Suprapubic skin (tissue), 4 donors: ENCODE data around the gene SLC5A11. TPM values are rescaled to one million over a fixed set of nuclear protein-coding genes. Genes with fewer than 3 reads are reported as not detected.

Source experiments
- DNase-seq, 2 donors: peaks; one replicate each; pipeline ENCODE4 v3.0.0-alpha.2; 2019; ENCODE audit warnings: low spot score in 2 of 2
- H3K27ac ChIP-seq: fragments of 200-600 bp; sonication (generic); one replicate; pipeline ENCODE4 v1.5.1; 2019
- H3K27me3 ChIP-seq: fragments of 200-600 bp; sonication (generic); one replicate; pipeline ENCODE4 v1.5.1; 2019
- H3K36me3 ChIP-seq: fragments of 200-600 bp; sonication (generic); one replicate; pipeline ENCODE4 v1.5.1; 2019
- H3K4me1 ChIP-seq: fragments of 200-600 bp; sonication (generic); one replicate; pipeline ENCODE4 v1.5.1; 2019
- H3K4me3 ChIP-seq: fragments of 200-600 bp; sonication (generic); one replicate; pipeline ENCODE4 v1.5.1; 2019; ENCODE audit warnings: mild to moderate bottlenecking
- H3K9me3 ChIP-seq: fragments of 200-600 bp; sonication (generic); one replicate; pipeline ENCODE4 v1.5.1; 2019
- EP300 ChIP-seq: sonication (generic); formaldehyde crosslinking; IDR thresholded peaks from one replicate; pipeline ENCODE4 v1.6.1; 2017; ENCODE audit warnings: antibody characterized with exemption
- POLR2A ChIP-seq, 2 donors: fragments of 450-650 bp; IDR thresholded peaks; one replicate each; pipeline ENCODE4 v1.6.1; 2017; ENCODE audit warnings: antibody characterized with exemption in 2 of 2, mild to moderate bottlenecking in 2 of 2, moderate library complexity in 2 of 2
- POLR2AphosphoS5 ChIP-seq, 3 donors: sonication (generic); formaldehyde crosslinking; IDR thresholded peaks; one replicate each; pipeline ENCODE4 v1.6.1; 2017; ENCODE audit warnings: antibody characterized with exemption in 3 of 3
- WGBS: methylation state at CpG from one replicate; pipeline ENCODE4 v1.1.5; 2018; 5-methylcytosine and 5-hydroxymethylcytosine counted together
- total RNA-seq, 4 donors: library from RNA; depleted of rRNA; stranded (reverse); fragments of >200 nt; gene quantifications; one replicate each; pipeline ENCODE4 v1.1.0, GENCODE V29; 2016
- TF ChIP-seq, protein P1 (sequence below), 2 donors: fragments of 200-600 bp in 1 of 2; fragments of 450-650 bp in 1 of 2; sonication (generic) in 1 of 2; IDR thresholded peaks; one replicate each; pipeline ENCODE4 v1.5.1; 2016 to 2019; ENCODE audit warnings: antibody characterized with exemption in 2 of 2, mild to moderate bottlenecking in 1 of 2, moderate library complexity in 1 of 2

Gene SLC5A11
- total RNA-seq, 4 donors from 2014 or later, result 0.55 to 0.64 TPM; not detected in 2

DNA sequence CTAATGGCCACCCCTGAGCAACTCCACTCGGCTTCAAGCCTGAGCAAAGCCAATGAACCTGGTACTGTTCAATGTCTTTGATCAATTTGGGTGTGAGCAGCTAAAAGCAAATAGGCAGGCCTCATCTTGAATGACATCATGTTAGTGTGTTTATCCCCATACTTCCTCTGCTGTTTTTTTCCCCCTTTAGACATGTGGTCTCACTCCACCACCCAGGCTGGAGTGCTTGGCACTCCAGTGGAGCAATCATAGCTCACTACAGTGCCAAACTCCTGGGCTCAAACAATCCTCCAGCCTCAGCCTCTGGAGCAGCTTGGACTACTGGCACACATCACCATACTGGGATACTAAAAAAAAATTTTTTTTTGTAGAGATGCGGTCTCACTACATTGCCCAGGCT lies 94.0 kb downstream of the SLC5A11 start:
- H3K27ac ChIP-seq, result no peak overlapping the region
- peak in 1 of 2 donors; percentile 8 for DNase-seq
- peaks cover 90% of the 10 kb centered on the region for H3K36me3 ChIP-seq
- TF ChIP-seq POLR2A (IDR thresholded peaks at IDR 0.05) (no peak), EP300 (no peak), POLR2AphosphoS5 (IDR thresholded peaks at IDR 0.05) (no peak)
- TF ChIP-seq, protein P1, sequence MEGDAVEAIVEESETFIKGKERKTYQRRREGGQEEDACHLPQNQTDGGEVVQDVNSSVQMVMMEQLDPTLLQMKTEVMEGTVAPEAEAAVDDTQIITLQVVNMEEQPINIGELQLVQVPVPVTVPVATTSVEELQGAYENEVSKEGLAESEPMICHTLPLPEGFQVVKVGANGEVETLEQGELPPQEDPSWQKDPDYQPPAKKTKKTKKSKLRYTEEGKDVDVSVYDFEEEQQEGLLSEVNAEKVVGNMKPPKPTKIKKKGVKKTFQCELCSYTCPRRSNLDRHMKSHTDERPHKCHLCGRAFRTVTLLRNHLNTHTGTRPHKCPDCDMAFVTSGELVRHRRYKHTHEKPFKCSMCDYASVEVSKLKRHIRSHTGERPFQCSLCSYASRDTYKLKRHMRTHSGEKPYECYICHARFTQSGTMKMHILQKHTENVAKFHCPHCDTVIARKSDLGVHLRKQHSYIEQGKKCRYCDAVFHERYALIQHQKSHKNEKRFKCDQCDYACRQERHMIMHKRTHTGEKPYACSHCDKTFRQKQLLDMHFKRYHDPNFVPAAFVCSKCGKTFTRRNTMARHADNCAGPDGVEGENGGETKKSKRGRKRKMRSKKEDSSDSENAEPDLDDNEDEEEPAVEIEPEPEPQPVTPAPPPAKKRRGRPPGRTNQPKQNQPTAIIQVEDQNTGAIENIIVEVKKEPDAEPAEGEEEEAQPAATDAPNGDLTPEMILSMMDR (IDR thresholded peaks at IDR 0.05), result no peak
- H3K4me3 ChIP-seq, result no peak overlapping the region
- no peaks in the 10 kb centered on the region for H3K9me3 ChIP-seq
- H3K4me1 ChIP-seq, result no peaks in the 10 kb centered on the region
- WGBS, result 87% methylated on average over 2 of the region's 2 CpGs
- H3K27me3 ChIP-seq, result no peaks in the 10 kb centered on the region

DNA sequence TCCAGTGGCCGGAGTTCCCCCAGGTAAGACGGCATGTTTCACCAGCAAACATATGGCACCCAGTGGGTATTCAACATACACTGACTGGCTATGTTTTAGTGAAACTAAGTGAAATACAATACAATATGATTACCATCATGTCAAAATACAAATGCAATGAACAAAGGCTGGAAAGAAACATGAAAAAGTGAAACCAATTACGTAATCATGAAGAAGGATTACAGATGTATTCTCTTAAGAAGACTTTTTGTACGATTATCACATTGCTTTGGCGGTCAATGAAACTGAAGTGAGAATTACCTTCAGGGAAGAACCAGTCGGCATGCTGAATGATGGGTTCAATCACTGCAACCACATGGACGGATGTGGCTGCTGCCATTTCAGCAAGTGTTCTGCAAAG lies 97.7 kb downstream of the SLC5A11 start:
- Histone ChIP-seq H3K4me1 (no peaks in the 10 kb centered on the region), H3K27me3 (no peaks in the 10 kb centered on the region), H3K36me3 (peaks cover 90% of the 10 kb centered on the region), H3K27ac (no peak overlapping the region), H3K9me3 (no peaks in the 10 kb centered on the region), H3K4me3 (no peak overlapping the region)
- TF ChIP-seq, protein P1 (IDR thresholded peaks at IDR 0.05), result no peak
- no peak for TF ChIP-seq POLR2A (IDR thresholded peaks at IDR 0.05)
- TF ChIP-seq POLR2AphosphoS5 (IDR thresholded peaks at IDR 0.05), result no peak
- no peak for TF ChIP-seq EP300
- DNase-seq, result peak in 1 of 2 donors; percentile 4
- 94% methylated on average over 7 of the region's 7 CpGs for WGBS

DNA sequence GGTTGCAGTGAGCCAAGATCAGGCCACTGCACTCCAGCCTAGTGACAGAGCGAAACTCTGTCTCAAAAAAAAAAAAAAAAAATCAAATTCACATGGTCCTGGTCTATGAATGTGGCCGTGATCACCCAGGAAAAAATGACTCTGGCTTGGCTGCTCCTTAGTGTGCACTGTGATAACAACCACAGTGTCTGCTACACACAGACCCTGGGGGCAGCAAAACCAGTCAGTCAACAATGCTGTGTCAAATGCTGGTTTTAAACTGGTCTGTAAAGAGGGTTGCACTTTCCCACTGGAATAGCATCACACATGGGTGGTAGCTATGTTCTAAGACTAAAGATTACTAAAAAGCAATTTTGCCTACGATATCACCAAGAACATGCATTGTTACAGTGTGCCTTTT lies 98.4 kb downstream of the SLC5A11 start:
- H3K4me1 ChIP-seq, result no peaks in the 10 kb centered on the region
- H3K27ac ChIP-seq, result no peak overlapping the region
- no peaks in the 10 kb centered on the region for H3K27me3 ChIP-seq
- DNase-seq, result no peak
- no peaks in the 10 kb centered on the region for H3K9me3 ChIP-seq
- H3K36me3 ChIP-seq, result peaks cover 87% of the 10 kb centered on the region
- TF ChIP-seq POLR2A (IDR thresholded peaks at IDR 0.05) (no peak), EP300 (no peak), POLR2AphosphoS5 (IDR thresholded peaks at IDR 0.05) (no peak)
- no peak overlapping the region for H3K4me3 ChIP-seq
- 91% methylated on average over 3 of the region's 3 CpGs for WGBS

DNA sequence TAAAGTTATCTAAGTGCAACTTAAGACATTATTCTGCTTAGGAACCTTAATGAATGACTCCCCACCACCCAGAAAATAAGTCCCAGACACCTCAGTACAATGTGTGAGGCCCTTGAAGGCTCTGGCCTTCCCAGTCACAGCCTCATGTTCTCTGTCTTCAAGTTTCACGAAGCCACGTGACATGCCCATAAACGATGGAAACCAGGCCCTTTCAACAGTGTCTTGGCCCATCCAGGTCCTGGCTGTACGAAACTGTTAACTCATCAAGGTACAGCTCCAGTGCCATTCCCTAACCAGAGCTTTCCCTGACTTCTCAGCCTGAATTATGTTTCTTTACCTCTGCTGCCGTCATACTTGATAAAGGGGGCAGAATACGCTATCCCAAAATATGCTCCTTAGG lies 100.4 kb downstream of the SLC5A11 start:
- DNase-seq, result peak in 1 of 2 donors; percentile 20
- Histone ChIP-seq H3K27ac (no peak overlapping the region), H3K36me3 (peaks cover 86% of the 10 kb centered on the region), H3K27me3 (no peaks in the 10 kb centered on the region), H3K4me1 (no peaks in the 10 kb centered on the region), H3K4me3 (no peak overlapping the region), H3K9me3 (no peaks in the 10 kb centered on the region)
- TF ChIP-seq EP300, result no peak
- TF ChIP-seq, protein P1 (IDR thresholded peaks at IDR 0.05), result no peak
- TF ChIP-seq POLR2AphosphoS5 (IDR thresholded peaks at IDR 0.05), result no peak
- no peak for TF ChIP-seq POLR2A (IDR thresholded peaks at IDR 0.05)
- WGBS, result 91% methylated on average over 6 of the region's 6 CpGs

DNA sequence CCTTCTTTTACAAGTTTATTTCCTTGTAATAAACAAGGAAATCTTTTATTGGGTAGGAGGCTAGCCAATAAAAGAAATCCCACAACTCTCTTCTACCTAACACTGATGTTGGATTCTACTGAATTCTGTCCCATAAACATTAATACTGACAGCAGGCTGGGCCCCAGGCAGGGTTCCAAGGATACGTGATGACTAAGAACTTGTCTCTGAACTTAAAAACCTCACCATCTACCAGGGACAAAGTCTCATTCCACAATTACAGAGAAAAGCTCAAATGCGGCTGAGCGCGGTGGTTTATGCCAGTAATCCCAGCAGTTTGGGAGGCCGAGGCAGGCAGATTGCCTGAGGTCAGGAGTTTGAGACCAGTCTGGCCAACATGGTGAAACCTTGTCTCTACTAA lies 104.5 kb downstream of the SLC5A11 start:
- WGBS, result 91% methylated on average over 5 of the region's 5 CpGs
- Histone ChIP-seq H3K27me3 (no peaks in the 10 kb centered on the region), H3K9me3 (no peaks in the 10 kb centered on the region), H3K4me3 (no peak overlapping the region), H3K27ac (no peak overlapping the region), H3K36me3 (peaks cover 95% of the 10 kb centered on the region), H3K4me1 (no peaks in the 10 kb centered on the region)
- DNase-seq, result peak in 1 of 2 donors; percentile 16
- TF ChIP-seq, protein P1 (IDR thresholded peaks at IDR 0.05), result no peak
- TF ChIP-seq POLR2AphosphoS5 (IDR thresholded peaks at IDR 0.05), result no peak
- TF ChIP-seq POLR2A (IDR thresholded peaks at IDR 0.05), result no peak
- no peak for TF ChIP-seq EP300

DNA sequence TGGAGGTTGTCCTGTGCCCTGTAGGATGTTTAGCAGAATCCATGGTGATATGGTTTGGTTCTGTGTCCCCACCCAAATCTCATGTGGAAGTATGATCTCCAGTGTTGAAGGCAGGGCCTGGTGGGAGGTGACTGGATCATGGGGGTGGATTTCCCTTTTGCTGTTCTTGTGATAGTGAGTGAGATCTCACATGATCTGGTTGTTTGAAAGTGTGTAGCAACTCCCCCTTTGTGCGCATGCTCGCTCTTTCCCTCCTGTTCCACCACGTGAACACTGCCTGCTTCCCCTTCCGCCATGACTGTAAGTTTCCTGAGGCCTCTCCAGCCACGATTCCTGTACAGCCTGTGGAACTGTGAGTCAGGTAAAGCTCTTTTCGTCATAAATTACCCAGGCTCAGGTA lies 107.5 kb downstream of the SLC5A11 start:
- Histone ChIP-seq H3K27me3 (no peaks in the 10 kb centered on the region), H3K27ac (no peak overlapping the region), H3K4me1 (no peaks in the 10 kb centered on the region), H3K4me3 (no peak overlapping the region), H3K9me3 (no peaks in the 10 kb centered on the region), H3K36me3 (peaks cover 93% of the 10 kb centered on the region)
- 96% methylated on average over 6 of the region's 6 CpGs for WGBS
- TF ChIP-seq POLR2A (IDR thresholded peaks at IDR 0.05), result no peak
- TF ChIP-seq POLR2AphosphoS5 (IDR thresholded peaks at IDR 0.05), result no peak
- TF ChIP-seq, protein P1 (IDR thresholded peaks at IDR 0.05), result no peak
- TF ChIP-seq EP300, result no peak
- no peak for DNase-seq
